ENCODE data around the gene OXNAD1. TPM values are rescaled to one million over a fixed set of nuclear protein-coding genes. Genes with fewer than 3 reads are reported as not detected.

OXNAD1 gene
- total RNA-seq, 1 experiment from 2014 or later = 23.7 TPM

DNA sequence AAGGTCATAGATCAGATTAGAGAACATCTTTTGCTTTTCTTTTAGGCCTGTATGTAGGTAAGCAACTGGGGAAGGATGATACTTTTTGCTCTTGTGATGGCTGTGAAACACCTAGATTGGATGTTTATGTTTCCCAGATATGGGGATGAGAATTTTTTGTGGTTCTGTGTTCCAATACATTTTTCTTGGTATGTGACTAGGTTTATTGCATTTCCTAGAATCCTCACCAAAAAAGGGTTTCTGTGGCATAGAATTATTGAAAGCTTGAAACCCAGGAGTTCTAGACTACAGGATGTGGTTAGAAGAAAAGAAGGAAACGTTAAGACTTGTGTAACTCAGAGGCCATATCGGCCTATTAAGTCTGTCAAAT lies 25.8 kb downstream of the OXNAD1 start:
- no peak overlapping the region for H3K4me3 Mint-ChIP-seq
- H3K9me3 ChIP-seq (ENCODE audit: control insufficient read depth, low read depth, low read length) = no peaks in the 10 kb centered on the region
- no peak overlapping the region for H3K56ac ChIP-seq (ENCODE audit: insufficient read length, low read depth, low read length)
- WGBS (ENCODE audit: extremely low coverage, insufficient read length, low lambda C conversion rate) = no CpG with 5 or more reads among the region's 2 CpGs
- no peak overlapping the region for H2AK5ac ChIP-seq (ENCODE audit: insufficient read length, low read length)
- H2AFZ ChIP-seq (ENCODE audit: low read length) = no peak overlapping the region
- no peaks in the 10 kb centered on the region for H4K20me1 ChIP-seq (ENCODE audit: control insufficient read depth, insufficient read depth, insufficient read length)
- no peak overlapping the region for H3K23ac ChIP-seq (ENCODE audit: insufficient read length, low read depth, low read length)
- 0 out of 7 replicates have a peak overlapping the region, but pooled peaks of 1 of the 3 experiments have one; percentile 52 for H3K27ac Mint-ChIP-seq
- no peak overlapping the region for H3K9ac ChIP-seq (ENCODE audit: extremely low read depth, insufficient read length, low read length)
- H3K27ac ChIP-seq (ENCODE audit: insufficient read length, low read depth, low read length) = no peak overlapping the region
- H3K4me1 ChIP-seq (ENCODE audit: insufficient read depth, low read length) = no peaks in the 10 kb centered on the region
- H2BK12ac ChIP-seq (ENCODE audit: insufficient read length, low read depth, low read length) = no peak overlapping the region
- no peaks in the 10 kb centered on the region for H3K4me1 Mint-ChIP-seq
- no peaks in the 10 kb centered on the region for H3K79me2 ChIP-seq (ENCODE audit: insufficient read depth, low read length)
- H2BK20ac ChIP-seq (ENCODE audit: low read depth, low read length, poor library complexity, severe bottlenecking) = no peak overlapping the region
- H3K9me3 Mint-ChIP-seq = peaks cover 3% of the 10 kb centered on the region in 2 experiments; a peak in 2 of 5 replicates
- H3T11ph ChIP-seq (ENCODE audit: low read length) = no peak overlapping the region
- no peaks in the 10 kb centered on the region for H3K23me2 ChIP-seq (ENCODE audit: insufficient read length, low read depth, low read length, poor library complexity, severe bottlenecking)
- H4K8ac ChIP-seq (replicated peaks; ENCODE audit: insufficient read length, low read depth, low read length) = no peak overlapping the region
- no peak overlapping the region for H4K91ac ChIP-seq (ENCODE audit: insufficient read length, low read depth, low read length)
- no peak overlapping the region for H3K14ac ChIP-seq (ENCODE audit: insufficient read depth, low read length)
- no peak overlapping the region for H3K18ac ChIP-seq (ENCODE audit: insufficient read length, low read depth, low read length)
- TF ChIP-seq, protein P1, sequence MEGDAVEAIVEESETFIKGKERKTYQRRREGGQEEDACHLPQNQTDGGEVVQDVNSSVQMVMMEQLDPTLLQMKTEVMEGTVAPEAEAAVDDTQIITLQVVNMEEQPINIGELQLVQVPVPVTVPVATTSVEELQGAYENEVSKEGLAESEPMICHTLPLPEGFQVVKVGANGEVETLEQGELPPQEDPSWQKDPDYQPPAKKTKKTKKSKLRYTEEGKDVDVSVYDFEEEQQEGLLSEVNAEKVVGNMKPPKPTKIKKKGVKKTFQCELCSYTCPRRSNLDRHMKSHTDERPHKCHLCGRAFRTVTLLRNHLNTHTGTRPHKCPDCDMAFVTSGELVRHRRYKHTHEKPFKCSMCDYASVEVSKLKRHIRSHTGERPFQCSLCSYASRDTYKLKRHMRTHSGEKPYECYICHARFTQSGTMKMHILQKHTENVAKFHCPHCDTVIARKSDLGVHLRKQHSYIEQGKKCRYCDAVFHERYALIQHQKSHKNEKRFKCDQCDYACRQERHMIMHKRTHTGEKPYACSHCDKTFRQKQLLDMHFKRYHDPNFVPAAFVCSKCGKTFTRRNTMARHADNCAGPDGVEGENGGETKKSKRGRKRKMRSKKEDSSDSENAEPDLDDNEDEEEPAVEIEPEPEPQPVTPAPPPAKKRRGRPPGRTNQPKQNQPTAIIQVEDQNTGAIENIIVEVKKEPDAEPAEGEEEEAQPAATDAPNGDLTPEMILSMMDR (conservative IDR thresholded peaks at IDR 0.05) = no peak
- H3K36me3 Mint-ChIP-seq (ENCODE audit: insufficient read depth in 1 of 3, low read depth in 3 of 3) = peaks cover 29 to 43% (median 38%) of the 10 kb centered on the region in 3 experiments
- no peak overlapping the region for H2BK5ac ChIP-seq (ENCODE audit: insufficient read length, low read length)
- DNase-seq = no peak
- no peaks in the 10 kb centered on the region for H3K27me3 ChIP-seq (ENCODE audit: insufficient read depth, low read length)
- H3K4me2 ChIP-seq (ENCODE audit: insufficient read depth, insufficient read length, low read length) = no peak overlapping the region
- no peaks in the 10 kb centered on the region for H3K27me3 Mint-ChIP-seq (ENCODE audit: low read depth)
- no peak overlapping the region for H4K5ac ChIP-seq (ENCODE audit: insufficient read length, low read depth, low read length)
- no peaks in the 10 kb centered on the region for H3K79me1 ChIP-seq (ENCODE audit: insufficient read depth, low read depth, low read length, poor library complexity, severe bottlenecking)
- no peak overlapping the region for H2BK15ac ChIP-seq (ENCODE audit: low read depth, low read length)
- no peak overlapping the region for H2BK120ac ChIP-seq (ENCODE audit: low read depth, low read length, poor library complexity, severe bottlenecking)
- H3K4ac ChIP-seq (ENCODE audit: low read depth, low read length) = no peak overlapping the region
